Epidermal melanocyte (primary cell): Measurements from ENCODE around the gene CEP68.
"Not testable (repeated sequence)": the region's sequence is repeated elsewhere in the genome, so short reads cannot be mapped to it uniquely, and the experiment has no call there.

Experiments
- DNase-seq: peaks from one replicate; pipeline ENCODE4 v3.0.0; 2011; ENCODE audit warnings: low spot score; ENCODE audit not compliant: insufficient read length

CEP68 gene

DNA sequence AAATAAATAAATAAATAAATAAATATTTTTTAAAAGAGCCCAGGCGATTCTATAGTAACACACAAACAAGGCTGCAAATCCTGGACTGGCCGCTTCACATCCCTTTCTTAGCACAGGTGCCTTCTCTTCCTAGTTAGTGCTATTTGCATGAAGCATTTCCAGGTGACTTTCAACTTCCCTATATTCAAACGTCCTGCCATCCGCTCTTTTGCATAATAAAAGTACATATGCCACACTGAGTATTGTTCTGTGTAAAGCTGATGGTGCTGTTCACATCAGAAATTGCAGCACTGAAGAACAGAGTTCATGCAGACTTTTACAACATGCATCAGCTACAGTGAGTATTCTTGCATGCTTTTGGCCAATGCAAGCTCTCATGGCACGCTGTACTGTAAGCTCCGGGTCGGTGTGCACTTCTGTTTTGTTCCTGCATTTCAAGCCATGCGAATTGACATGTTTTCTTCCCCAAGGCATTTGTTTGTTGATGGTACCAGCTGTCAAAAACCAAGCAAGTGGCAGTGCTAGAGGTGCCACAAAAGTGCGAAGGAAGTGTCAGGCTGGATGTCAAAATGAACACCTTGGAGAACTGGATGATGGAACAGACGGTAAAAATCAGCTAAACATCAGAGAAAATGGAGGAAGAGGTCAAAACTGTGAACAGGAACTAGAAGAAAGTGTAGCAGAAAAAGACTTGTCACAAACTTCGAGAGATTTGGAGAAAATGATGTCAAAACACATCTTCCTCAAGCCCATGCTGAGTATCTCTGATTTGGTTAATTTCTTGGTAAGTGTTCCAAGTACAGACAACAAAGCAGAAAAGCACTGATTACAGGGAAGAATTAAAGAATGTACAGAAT lies 25.5 kb upstream of the CEP68 start:
- no peak for DNase-seq

DNA sequence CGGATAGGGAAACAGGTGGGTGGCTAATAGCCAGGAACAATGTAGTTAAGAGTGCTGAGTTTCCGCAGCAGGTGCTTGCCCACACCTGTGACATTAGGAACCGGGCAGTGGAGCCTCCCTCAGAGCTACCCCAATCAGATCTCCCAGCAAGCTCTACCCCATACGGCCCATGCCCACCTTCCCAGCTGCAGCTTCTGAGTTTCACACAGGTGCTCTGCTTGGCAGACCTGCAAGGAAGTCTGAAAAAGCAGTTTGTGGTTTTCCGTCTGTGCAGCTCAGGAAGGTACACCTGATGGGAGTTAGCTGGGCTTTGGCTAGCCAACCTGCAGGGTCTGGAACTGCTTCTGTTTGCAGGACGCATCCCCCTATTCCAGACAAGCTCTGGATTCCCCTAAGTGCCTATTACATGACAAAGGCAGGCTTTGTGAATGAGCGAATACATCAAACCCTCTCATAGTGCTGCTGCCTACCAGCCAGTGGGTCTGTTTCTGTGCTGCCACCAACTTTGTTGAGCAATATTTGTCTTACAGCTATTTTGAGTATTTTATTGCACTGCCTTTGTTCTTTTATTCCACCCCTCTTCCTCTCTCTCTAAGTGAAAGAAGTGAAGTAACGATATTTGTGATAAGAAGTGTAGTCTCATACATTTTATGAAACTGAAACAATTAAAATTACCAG lies 24.7 kb upstream of the CEP68 start:
- no peak for DNase-seq

DNA sequence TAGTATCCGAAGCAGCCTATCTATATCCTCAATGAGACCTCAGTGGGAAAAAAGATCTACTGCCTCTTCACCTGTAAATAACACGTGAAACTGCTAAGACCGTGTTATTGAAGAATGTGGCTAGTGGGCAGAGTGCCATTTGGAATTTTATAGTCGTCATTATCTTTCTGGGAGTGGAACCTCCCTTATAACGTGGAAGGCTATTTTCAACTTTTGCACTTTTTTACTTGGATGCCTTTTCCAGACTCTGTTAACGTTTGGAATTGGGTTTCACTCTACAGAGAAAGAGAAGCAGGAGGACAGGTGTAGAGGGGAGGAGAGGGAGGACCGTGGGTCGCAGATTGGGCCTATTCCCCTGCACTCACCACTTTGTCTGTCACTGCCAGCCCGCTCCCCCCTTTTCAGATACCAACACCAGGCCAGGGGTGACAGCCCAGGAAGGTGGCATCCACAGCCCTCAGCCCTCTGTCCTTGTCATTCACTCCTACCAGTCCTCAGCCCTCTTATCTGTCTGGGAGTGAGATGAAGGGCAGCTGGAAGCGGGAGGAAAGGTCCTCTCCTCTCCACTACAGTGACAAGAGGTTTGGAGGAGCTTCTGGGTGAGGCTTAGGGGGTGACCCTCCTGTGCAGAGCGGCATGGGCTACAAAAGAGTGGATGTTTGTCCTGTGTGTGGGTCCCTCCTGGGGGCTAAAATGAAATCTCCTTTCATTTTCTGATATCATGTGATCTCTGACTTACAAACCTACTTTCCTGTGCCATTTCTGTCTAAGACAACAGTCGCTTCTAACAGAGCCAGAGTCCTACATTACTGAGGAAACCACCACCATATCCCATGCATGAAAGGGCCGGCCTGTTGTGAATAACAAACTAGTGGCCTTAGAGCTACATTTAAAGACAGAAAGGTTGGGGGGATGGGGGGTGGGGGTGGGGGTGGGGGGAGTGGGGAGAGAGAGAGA lies 23.9 kb upstream of the CEP68 start:
- DNase-seq, result no peak

DNA sequence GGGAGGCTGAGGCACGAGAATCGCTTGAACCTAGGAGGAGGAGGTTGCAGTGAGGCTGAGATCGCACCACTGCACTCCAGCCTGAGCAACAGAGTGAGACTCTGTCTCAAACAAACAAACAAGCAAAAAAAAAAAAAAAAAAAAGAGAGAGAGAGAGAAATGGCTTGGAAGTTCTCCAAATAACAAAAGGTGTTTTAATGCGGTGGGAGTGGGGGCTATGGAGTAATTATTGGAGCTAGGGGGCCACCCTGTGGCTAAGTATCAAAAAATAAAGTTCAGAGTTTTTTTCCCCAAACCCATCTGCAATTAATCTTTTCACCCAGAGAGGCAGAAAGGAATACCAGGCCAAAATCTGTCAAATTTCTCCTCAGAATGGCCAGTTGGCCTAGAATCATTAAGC lies 23.0 kb upstream of the CEP68 start:
- no peak for DNase-seq

DNA sequence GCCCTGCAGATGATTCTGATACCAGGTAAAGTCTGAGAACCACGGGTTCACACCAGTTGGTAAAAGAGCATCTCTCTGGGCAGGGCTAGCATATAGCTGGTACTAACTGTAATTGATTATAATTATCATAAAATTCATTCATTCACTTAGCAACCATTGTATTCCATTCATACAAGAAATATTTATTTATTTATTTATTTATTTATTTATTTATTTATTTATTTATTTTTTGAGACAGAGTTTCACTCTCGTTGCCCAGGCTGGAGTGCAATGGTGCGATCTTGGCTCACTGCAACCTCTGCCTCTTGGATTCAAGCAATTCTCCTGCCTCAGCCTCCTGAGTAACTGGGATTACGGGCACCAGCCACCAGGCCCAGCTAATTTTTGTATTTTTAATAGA lies 22.5 kb upstream of the CEP68 start:
- not testable (repeated sequence) for DNase-seq

DNA sequence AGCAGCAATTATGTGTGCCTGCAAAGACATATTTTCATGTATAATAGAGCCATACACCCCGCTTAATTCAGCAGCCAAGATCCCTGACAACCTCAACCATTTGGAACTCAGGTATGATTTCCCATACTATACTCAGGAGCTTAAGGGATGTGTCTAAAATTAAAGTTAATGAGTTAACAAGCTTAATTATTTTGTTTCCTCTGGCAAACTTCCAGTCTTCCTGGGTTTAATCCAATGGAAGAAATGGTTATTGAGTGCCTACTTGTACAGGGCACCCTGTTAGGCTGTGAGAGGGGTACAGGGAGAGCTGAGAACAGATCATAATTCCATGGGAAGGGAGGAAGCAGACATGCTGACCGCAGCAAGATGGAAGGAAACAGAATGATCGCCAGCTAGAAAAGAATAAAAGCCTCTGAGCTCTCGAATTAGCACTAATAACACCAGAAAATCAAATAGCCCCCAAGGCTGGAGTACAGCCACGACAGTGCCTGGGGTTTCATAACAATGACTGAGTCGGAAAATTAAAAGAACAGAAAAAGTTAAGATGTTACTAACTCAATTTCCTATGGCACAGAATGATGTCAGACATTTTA lies 20.8 kb upstream of the CEP68 start:
- DNase-seq, result no peak

GRCh38 chr2:65037178-65037577 lies 19.0 kb upstream of the CEP68 start:
- no peak for DNase-seq

DNA sequence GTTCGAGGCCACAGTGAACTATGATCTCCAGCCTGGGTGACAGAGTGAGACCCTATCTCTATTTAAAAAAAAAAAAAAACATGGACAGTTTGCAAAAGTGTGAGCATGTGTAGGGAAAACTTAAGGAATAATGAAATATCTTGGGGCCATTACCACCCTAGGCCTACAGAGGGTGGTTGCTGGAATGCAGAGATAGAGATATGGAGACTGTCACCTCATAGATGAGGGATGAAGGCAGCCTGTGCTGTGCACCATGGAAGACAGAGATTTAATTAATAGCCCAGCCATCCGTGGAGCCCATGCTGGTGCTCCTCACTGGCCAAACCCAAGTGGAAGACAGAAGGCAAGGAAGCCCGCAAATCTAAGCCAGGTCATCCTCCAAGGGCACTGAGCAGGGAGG lies 16.6 kb upstream of the CEP68 start:
- DNase-seq, result no peak

DNA sequence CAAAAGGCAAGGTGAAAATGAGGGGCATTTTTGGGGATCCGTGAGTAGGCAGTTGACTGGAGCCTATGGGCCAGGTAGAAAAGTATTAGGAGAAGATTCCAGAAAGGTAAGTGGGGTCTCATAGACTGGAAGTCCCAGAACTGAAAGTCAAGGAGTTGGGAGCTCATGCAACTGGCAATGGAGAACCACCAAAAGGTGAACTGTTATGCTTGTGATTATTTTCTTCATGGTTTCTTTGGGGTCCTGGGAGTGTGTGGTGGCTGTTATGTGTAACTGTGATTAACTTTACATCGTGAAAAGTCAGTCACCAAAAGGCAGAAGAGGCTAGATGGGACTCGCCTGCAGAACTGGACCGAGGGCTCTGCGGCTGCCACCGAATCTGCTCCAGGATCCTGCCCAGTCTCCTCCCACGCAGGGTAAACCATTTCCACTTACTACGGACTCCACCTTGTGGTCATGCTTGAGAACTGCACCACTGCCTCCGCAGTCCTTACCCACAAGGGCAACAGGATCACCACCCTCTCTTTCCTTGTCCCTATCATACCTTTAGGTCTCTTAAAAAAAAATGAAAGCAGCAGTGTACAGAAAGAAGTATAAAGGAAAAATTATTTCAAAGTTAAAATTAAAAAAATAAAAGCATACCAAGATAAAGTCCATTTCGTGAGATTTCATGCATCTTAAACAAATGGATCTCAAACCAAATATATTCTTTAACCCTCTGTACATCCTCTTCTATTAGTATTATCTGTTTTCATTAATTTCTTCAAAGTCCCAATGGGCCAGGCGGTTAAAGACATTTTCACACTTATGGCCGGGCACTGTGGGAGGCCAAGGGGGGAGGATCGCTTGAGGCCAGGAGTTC lies 15.6 kb upstream of the CEP68 start:
- peak; percentile 78 for DNase-seq

GRCh38 chr2:65043001-65043400 lies 13.2 kb upstream of the CEP68 start:
- DNase-seq, result no peak

DNA sequence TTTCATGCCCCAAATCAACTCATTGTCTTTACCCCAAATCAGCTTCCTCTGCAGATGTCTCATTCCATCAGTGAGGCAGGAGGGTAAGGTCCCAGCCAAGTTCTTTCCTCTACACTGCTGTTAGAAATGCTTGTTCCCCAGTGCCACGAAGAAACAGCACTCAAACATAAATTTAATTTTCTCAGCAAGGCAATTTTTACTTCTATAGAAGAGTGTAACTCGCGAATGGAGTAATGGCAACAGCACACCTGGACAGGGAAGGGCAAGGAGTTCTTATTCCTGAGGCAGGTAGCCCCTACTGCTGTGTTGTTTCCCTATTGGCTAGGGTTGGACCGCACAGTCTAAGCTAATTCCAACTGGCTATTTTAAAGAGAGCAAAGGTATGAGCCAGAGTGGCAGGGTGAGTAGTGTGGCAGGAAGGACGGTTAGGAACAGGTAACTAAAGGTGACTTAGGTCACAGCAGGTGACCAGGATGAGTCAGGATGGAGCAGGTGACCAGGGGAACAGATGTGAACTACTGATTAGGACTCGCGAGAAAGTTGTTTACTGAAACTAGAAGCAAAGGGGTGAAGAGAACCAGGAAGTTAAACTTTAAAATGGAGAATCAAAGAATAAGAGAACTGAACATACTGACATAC lies 12.0 kb upstream of the CEP68 start:
- no peak for DNase-seq

- no peak for DNase-seq
Measured at GRCh38 chr2:65045651-65046050, 10.6 kb upstream of the CEP68 start.

GRCh38 chr2:65046633-65047407 lies 9.4 kb upstream of the CEP68 start:
- no peak for DNase-seq

GRCh38 chr2:65049010-65049639 lies 7.1 kb upstream of the CEP68 start:
- DNase-seq, result no peak

GRCh38 chr2:65050931-65051330 lies 5.3 kb upstream of the CEP68 start:
- no peak for DNase-seq

DNA sequence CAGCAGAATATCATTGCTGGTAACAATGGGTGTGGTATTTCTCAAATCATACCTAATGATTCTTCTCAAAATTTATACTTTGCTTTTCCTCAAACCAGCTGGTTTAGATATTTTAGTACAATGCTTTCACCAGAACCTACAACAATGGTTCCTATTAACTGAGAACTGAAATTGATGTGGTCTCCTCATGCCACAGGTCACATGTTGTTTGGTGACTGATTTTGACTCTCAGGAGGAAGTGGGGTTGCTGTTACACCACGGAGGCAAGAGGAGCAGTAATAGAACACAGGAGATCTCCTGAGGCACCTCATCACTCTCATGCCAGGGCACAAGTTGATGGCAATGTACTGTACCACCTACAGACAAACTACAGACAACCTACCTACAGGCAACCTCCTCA lies 3.0 kb upstream of the CEP68 start:
- no peak for DNase-seq

GRCh38 chr2:65054749-65055421 lies 1.3 kb upstream of the CEP68 start:
- no peak for DNase-seq
